HG03039 (cell line): ENCODE measurements around the gene CT47B1.
"Not testable (repeated sequence)": the region's sequence is repeated elsewhere in the genome, so short reads cannot be mapped to it uniquely, and the experiment has no call there.

Experiments
- ATAC-seq: cut with Tn5 transposase; IDR thresholded peaks from one replicate; pipeline ENCODE4 v1.9.1; 2021; ENCODE audit warnings: mild to moderate bottlenecking, moderate library complexity; ENCODE audit not compliant: unreplicated experiment

CT47B1 gene

GRCh38 chrX:120875766-120876165 lies at the start of gene CT47B1:
Gene CT47B1, minus strand, starts transcription at chrX:120875866. Its CDS starts 196 bp downstream, at chrX:120875670.
- ATAC-seq, result not testable (repeated sequence)

GRCh38 chrX:120874678-120875557 lies 748 bp downstream of the CT47B1 start:
- no peak for ATAC-seq

GRCh38 chrX:120857240-120857639 lies 18.4 kb downstream of the CT47B1 start:
- ATAC-seq, result no peak

- no peak for ATAC-seq
These were observed 34.8 kb downstream of the CT47B1 start for GRCh38 chrX:120840827-120841226.

GRCh38 chrX:120839491-120839890 lies 36.2 kb downstream of the CT47B1 start:
- no peak for ATAC-seq

GRCh38 chrX:120827213-120827612 lies 48.5 kb downstream of the CT47B1 start:
- not testable (repeated sequence) for ATAC-seq

- no peak for ATAC-seq
These were observed 50.5 kb downstream of the CT47B1 start for GRCh38 chrX:120825146-120825545.

- no peak for ATAC-seq
These were observed 51.6 kb downstream of the CT47B1 start for GRCh38 chrX:120824021-120824420.

GRCh38 chrX:120823556-120823955 lies 52.1 kb downstream of the CT47B1 start:
- no peak for ATAC-seq
